ENCODE measurements around the gene C22orf23. TPM values are rescaled to one million over a fixed set of nuclear protein-coding genes. Genes with fewer than 3 reads are reported as not detected.

Gene C22orf23
- total and polyA plus RNA-seq, 9 of the 15 experiments (the other 6 are each of a cell fraction or from before 2014, with no cell fraction given), result 0.25 to 1.0 (median 0.53) TPM

- no peak for TF ChIP-seq CUX1 (CRISPR knock-in tag; IDR thresholded peaks at IDR 0.05)
- no peak for TF ChIP-seq HIVEP1 (CRISPR knock-in tag; IDR thresholded peaks at IDR 0.05)
- no peak for TF ChIP-seq MXI1 (IDR thresholded peaks at IDR 0.05; ENCODE audit: low read depth, low read length)
- TF ChIP-seq HNRNPLL (IDR thresholded peaks at IDR 0.05; ENCODE audit: low read depth, low read length, poor library complexity, severe bottlenecking), result no peak
- TF ChIP-seq E2F8 (IDR thresholded peaks at IDR 0.05; ENCODE audit: low read depth, partially characterized antibody), result no peak
- TF ChIP-seq TEAD1 (CRISPR knock-in tag; IDR thresholded peaks at IDR 0.05), result no peak
- no peak for TF ChIP-seq HES1 (IDR thresholded peaks at IDR 0.05; ENCODE audit: low read depth)
- TF ChIP-seq HDAC8 (tag; IDR thresholded peaks at IDR 0.05), result no peak
- TF ChIP-seq SMARCB1 (IDR thresholded peaks at IDR 0.05; ENCODE audit: insufficient read length, low read depth), result no peak
- TF ChIP-seq TRIM24 (IDR thresholded peaks at IDR 0.05), result no peak
- TF ChIP-seq PRDM10 (IDR thresholded peaks at IDR 0.05; ENCODE audit: partially characterized antibody), result no peak
- no peak for TF ChIP-seq LARP7 (IDR thresholded peaks at IDR 0.05)
- no peak for TF ChIP-seq ZFP91 (CRISPR knock-in tag; IDR thresholded peaks at IDR 0.05)
- TF ChIP-seq NR2C2 (CRISPR knock-in tag; IDR thresholded peaks at IDR 0.05), result no peak
- no peak for TF ChIP-seq NR2C2 (tag; IDR thresholded peaks at IDR 0.05)
These were observed 33.3 kb downstream of the C22orf23 start (continued) for GRCh38 chr22:37920126-37920525.

Measured in K562 (cell line).